Nephron progenitor cell (in vitro differentiated cells): ENCODE results near the gene SIGLEC1.

Experiments
- DNase-seq: peaks from one replicate; pipeline ENCODE4 v3.0.0; 2021
- H3K27ac Mint-ChIP-seq: 2 replicates; pipeline ENCODE4 v1.8.0; 2021; ENCODE audit warnings: mild to moderate bottlenecking, moderate library complexity, mixed read lengths
- H3K27me3 Mint-ChIP-seq: 2 replicates; pipeline ENCODE4 v1.8.0; 2021; ENCODE audit warnings: mild to moderate bottlenecking, low read depth, mixed read lengths; ENCODE audit not compliant: poor library complexity
- H3K36me3 Mint-ChIP-seq: 2 replicates; pipeline ENCODE4 v1.8.0; 2021; ENCODE audit warnings: low read depth, mixed read lengths
- H3K4me1 Mint-ChIP-seq: 2 replicates; pipeline ENCODE4 v1.8.0; 2021; ENCODE audit warnings: mixed read lengths
- H3K4me3 Mint-ChIP-seq: 2 replicates; pipeline ENCODE4 v1.8.0; 2021; ENCODE audit warnings: mild to moderate bottlenecking, moderate library complexity, mixed read lengths
- H3K9me3 Mint-ChIP-seq: 2 replicates; pipeline ENCODE4 v1.8.0; 2021; ENCODE audit warnings: mild to moderate bottlenecking, moderate library complexity, mixed read lengths
- TF ChIP-seq, protein P1 (sequence below): fragments of 200-600 bp; sonication (generic); IDR thresholded peaks from 2 replicates; pipeline ENCODE4 v1.5.0; 2021; ENCODE audit warnings: antibody characterized with exemption

SIGLEC1 gene

DNA sequence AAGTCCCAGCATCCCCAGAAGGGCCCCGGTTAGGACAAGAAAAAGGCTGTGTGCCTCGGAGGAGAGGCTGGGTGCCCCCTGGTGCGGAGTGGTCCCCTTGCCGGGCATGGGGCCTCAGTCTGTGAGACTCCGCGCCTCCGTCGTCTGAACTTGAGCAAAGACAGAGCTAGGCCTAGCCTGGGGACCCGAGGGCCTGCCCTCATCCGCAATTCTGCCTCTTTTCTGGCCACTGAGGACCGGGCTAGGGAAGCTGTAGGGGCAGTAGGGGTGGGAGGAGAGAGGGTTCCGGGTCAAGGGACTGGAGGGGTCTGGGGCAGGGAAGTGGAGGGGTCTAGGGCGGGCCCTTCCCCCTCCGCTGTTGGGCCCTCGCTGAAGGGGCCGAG, 19.5 kb upstream of the SIGLEC1 start:
- DNase-seq, result no peak
- TF ChIP-seq, protein P1, sequence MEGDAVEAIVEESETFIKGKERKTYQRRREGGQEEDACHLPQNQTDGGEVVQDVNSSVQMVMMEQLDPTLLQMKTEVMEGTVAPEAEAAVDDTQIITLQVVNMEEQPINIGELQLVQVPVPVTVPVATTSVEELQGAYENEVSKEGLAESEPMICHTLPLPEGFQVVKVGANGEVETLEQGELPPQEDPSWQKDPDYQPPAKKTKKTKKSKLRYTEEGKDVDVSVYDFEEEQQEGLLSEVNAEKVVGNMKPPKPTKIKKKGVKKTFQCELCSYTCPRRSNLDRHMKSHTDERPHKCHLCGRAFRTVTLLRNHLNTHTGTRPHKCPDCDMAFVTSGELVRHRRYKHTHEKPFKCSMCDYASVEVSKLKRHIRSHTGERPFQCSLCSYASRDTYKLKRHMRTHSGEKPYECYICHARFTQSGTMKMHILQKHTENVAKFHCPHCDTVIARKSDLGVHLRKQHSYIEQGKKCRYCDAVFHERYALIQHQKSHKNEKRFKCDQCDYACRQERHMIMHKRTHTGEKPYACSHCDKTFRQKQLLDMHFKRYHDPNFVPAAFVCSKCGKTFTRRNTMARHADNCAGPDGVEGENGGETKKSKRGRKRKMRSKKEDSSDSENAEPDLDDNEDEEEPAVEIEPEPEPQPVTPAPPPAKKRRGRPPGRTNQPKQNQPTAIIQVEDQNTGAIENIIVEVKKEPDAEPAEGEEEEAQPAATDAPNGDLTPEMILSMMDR, result no peak
- Mint-ChIP-seq H3K4me1 (peaks cover 70% of the 10 kb centered on the region), H3K27me3 (peaks cover 34% of the 10 kb centered on the region), H3K9me3 (no peaks in the 10 kb centered on the region), H3K4me3 (no peak overlapping the region), H3K36me3 (no peaks in the 10 kb centered on the region), H3K27ac (no peak overlapping the region)

GRCh38 chr20:3730803-3731672, 18.6 kb upstream of the SIGLEC1 start:
- Mint-ChIP-seq H3K36me3 (no peaks in the 10 kb centered on the region), H3K27me3 (peaks cover 37% of the 10 kb centered on the region), H3K4me3 (peak overlapping the region; percentile 64), H3K27ac (peak overlapping the region; percentile 2), H3K9me3 (no peaks in the 10 kb centered on the region), H3K4me1 (peaks cover 66% of the 10 kb centered on the region)
- no peak for DNase-seq
- TF ChIP-seq, protein P1, result no peak

DNA sequence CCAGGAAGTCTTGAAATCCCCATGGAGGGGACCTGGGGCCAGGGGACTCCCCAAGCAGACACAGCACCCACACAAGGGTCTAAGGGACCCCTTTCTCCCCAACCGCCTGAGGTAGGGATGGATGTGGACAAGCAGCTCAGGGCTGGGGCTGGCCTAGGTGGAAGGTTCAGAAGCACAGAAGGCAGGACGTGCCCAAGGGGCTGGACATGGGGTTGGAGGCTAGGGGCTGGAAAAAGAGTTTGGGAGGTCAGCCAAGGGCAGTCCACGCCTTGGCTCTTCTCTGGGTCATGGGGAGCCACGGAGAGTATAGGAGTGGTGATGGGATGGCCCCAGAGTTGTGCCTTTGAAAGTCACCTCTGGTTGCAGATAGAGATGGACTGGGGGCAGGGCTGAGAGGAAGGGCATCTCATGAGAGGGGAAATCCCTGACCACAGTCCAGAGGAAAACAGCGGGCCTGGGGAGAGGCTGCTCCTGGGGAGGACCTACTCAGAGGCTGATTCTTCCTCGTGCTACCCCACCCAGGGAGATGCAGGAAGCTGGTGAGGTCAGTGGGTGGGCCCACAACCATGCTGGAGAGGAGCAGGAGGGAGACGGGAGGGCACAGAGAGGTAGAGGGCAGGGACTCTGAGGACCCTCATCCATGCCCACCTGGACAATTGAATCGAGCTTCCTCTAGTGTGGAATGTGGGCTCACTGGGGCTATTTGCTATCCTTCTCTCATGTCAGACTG, 17.6 kb upstream of the SIGLEC1 start:
- Mint-ChIP-seq H3K36me3 (no peaks in the 10 kb centered on the region), H3K27ac (peak overlapping the region; percentile 3), H3K27me3 (peaks cover 43% of the 10 kb centered on the region), H3K9me3 (peaks cover under 1% of the 10 kb centered on the region), H3K4me1 (peaks cover 56% of the 10 kb centered on the region), H3K4me3 (no peak overlapping the region)
- TF ChIP-seq, protein P1, result no peak
- DNase-seq, result no peak

- DNase-seq, result no peak
- Mint-ChIP-seq H3K27me3 (peaks cover 46% of the 10 kb centered on the region), H3K4me1 (peaks cover 50% of the 10 kb centered on the region), H3K36me3 (no peaks in the 10 kb centered on the region), H3K4me3 (no peak overlapping the region), H3K27ac (no peak overlapping the region), H3K9me3 (peaks cover 5% of the 10 kb centered on the region)
- TF ChIP-seq, protein P1, result no peak
These were observed 17.0 kb upstream of the SIGLEC1 start for GRCh38 chr20:3729378-3729777.

- Mint-ChIP-seq H3K4me3 (no peak overlapping the region), H3K9me3 (peaks cover 5% of the 10 kb centered on the region), H3K36me3 (no peaks in the 10 kb centered on the region), H3K4me1 (peaks cover 45% of the 10 kb centered on the region), H3K27me3 (peaks cover 46% of the 10 kb centered on the region), H3K27ac (no peak overlapping the region)
- no peak for DNase-seq
- TF ChIP-seq, protein P1, result no peak
These were observed 16.5 kb upstream of the SIGLEC1 start for GRCh38 chr20:3728876-3729275.
